Stimulated activated CD8-positive, alpha-beta memory T cell treated with anti-CD3 and anti-CD28 coated beads, Interleukin-2, amount 100 ng/mL, for 1 hour (primary cell): ENCODE results near the gene TEX12.
A peak's percentile ranks its signal among the peaks of the same experiment; 100 is the strongest.
"Not testable (repeated sequence)": the region's sequence is repeated elsewhere in the genome, so short reads cannot be mapped to it uniquely, and the experiment has no call there.

ENCODE experiments used
- DNase-seq, 2 donors: peaks; one replicate each; pipeline ENCODE4 v3.0.0-alpha.2; 2020; ENCODE audit warnings: low read depth in 2 of 2

The TEX12 gene

DNA sequence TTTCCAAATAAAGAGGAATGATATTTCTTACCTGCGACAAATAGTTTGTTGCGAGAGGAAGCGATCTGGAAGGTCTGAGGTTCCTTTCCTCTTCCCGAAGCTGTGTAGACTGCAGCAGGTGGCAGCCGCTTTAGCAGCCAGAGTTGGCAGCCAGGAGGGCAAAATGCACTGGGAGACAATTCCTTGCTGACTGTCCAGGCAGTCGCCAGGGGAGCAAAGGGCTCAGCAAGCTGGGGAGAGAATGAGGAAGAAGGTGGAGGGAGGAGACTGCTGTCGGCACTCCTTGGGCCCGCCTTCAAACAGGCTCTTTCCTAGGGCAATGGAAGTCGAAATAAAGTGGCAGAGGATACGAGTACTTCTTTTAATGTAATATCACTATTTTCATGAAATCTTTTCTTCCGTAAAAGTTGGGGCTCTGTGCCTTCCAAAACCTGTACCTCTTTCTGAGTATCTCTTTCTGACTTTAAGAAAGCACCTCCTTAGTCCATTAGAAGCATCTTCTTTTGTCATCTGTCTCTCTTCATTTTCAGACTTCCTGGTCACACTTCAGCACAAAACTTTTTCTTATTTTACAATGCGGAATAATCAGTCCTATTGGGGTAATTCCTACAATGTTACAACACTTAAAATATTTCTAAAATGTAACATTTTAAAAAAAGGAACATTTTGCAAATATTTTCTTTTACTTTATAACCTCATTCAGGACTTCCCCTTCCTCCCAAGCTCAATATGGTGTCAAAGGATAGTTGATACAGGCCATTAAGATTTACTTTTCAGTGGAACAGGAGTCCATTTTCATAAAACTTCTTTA, 3.1 kb upstream of the TEX12 start, which contains the start of gene IL18:
IL18 (minus strand) TSS at position 220 of the 811 bp plus-strand sequence. CDS start 9,041 bp downstream, outside the sequence.
- DNase-seq, result no peak

DNA sequence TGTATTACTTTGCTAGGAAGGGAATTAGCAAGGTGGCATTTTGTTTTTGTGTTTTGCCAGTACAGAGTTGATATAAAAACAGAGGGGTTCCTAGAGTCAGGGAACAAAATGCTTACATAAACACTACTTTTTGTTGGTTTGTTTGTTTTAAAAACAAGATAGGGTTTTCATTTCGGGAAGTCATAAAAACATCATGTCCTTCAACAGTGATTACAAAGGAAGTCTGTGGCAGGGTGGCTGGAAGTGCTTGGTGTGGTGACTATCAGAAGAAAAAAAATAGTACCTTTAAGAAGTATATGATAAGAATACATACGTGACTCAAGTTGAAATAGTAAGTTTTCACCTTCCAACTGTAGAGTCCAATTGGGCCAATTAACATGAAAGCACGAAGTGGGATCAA, 2.1 kb upstream of the TEX12 start:
- no peak for DNase-seq

DNA sequence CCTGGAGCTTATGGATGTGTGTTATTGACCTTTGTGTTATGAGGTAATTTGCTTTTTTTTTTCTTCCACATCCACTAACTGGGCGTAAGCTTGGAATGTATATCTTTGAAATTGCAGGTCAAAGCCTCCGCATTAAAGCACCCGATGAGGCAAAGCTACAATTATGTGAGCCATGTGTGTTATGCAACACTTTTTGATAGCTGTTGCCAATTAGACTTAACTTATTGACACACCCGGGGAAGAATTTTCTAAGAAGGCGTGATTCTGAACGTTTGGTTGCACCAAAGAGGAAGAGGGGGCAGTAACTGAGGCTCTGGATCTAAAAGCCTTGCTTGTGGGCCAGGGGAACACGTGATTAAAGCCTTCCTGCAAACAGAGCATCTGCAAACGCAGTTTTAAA, 610 bp upstream of the TEX12 start:
- DNase-seq, result no peak

DNA sequence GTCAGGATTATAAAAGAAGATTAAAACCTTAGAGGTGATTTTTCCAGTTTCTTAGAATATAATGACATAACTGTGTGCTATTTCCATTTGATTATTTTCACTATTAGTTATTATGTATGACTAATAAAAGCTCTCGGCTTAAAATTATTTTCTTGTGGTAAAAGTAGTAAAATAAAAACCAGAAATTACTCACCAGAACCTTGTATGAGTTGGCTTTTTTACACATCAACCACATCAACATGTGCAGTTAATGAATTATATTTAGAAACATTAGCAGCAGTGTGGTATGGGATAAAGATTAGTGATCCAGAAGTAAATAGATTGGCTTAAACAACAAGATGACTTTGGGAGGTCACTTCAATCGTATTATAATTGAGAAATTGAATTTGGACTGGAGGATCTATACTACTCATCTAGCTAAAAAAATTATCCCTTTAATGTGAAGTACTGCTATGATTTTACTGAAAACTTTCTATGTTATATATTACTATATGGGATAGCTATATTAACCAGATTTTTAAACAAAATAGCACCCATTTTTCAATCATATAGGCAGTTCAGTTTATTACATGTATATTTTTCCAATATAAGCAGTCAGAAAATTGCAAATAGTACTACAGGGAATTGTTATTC, 5.3 kb downstream of the TEX12 start:
- no peak for DNase-seq

DNA sequence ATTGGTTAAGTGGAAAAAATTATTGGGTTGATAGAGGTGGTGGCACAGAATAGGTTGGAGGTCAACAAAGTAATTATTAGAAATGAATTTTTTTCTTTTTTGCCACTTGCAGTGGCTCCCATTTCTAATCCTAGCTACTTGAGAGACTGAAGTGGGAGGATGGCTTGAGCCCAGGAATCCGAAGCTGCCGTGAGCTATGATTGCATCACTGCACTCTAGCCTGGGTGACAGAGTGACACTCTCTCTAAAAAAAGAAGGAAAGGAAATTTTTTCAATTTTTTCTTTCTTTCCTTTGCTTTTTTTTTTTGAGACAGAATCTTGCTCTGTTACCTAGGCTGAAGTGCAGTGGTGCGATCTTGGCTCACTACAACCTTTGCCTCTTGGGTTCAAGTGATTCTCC, 6.0 kb downstream of the TEX12 start:
- DNase-seq, result no peak

DNA sequence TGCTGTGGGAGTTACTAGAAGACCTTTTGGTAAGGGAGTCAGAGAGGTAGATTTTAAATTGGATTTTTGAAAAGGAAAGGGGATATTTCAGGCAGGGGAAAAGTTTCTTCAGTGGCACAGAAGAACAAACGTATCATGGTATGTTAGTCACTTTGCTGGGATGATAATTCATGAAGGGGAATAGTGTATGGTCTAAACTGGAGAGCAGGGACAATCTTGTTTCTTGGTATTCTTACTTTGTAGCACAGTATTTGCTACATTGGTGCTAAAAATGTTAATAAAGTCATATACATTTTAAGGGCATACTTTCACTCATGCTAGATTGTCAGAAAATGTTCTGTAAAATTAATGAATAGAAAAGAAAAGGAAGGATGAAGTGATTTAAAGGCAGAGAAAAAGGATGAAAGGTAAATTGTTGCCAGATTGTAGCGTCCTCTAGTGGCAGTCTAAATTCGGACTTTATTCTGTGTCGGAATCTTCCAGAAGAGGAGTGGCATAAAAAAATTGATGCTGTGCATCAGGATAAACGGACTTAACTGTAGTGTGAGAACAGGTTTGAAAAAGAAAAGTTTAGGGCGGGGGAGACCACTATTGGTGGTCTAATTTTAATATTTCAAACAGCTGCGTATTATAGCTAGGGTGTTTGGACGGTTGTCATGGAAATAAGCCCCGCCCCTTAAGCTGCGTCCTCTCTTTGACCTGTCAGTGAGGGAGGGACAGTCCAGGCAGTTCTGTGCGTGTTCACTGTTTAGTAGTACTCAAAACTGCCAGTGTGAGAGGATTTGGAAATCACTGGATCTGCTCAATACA, 7.8 kb downstream of the TEX12 start, which contains the start of gene BCO2:
BCO2 (plus strand) TSS at position 724 of the 810 bp plus-strand sequence. CDS start 90 bp downstream, outside the sequence.
- peak in 1 of 2 donors; percentile 13 for DNase-seq

DNA sequence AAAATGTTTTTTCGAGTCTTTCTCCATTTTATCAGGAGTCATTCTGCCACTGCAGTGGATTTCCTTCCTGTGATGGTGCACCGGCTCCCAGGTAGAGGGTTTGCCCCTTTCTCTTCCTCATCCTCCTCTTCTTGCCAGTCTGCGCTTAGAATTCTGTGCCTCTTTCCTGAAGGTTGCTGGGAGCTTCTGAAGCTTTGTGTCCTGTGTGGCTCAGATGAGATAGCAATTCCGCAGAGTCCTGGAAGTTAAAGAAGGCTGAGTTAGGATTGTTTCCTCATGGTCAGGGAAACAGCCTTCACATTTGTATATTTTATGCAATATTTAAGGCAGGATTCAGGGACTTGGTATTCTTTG, 8.4 kb downstream of the TEX12 start:
- DNase-seq, result no peak

DNA sequence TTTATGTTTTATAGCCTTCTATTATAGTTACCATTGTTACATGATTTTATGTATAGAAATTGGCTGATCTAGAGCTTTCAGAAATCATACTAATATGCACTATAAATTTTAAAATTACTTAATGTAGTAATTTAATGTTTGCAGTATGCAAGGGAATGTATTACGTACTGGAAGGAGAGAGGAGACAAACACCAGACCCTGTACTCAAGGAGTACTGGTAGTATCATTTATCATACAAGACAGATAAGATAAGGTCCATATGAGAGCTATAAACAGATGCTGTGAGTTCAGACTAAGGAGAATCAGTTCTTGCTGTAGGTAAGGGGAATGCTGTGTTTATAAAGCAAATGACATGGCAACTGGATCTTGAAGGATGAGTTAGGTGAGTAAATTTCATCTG, 8.9 kb downstream of the TEX12 start:
- no peak for DNase-seq

DNA sequence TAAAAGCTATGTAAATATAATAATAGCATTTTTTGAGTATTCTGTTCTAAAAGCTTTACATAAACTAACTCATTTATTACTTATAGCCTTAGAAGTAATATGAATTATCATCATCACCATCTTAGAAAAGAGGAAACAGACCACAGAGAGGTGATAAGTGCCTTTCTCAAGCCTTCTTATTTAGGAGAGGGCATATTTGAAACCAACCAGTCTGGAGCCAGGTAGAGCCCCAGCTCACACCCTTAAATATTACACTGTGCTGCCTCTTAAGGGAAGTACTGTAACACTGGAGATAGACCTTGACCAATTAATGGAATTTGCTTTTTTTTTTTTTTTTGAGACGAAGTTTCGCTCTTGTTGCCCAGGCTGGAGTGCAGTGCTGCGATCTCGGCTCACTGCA, 10.4 kb downstream of the TEX12 start:
- DNase-seq, result no peak

DNA sequence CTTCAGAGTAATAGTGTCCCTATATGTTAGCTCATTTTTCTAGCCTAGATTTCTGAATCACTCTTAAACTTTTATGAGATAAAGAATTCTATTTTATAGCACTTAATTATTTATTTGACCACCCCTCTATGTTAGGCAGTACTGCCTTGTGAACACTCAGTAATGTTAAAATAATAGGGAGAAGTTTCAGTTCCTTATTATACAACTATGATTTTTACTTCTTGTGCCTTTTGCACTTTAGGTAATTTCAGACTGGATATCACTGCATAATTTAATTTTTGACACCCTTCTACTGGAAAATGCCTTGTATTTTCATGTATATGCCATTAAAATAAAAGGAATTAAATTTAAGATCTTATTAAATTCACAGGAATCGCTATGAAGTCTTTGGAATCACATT, 11.3 kb downstream of the TEX12 start:
- no peak for DNase-seq

DNA sequence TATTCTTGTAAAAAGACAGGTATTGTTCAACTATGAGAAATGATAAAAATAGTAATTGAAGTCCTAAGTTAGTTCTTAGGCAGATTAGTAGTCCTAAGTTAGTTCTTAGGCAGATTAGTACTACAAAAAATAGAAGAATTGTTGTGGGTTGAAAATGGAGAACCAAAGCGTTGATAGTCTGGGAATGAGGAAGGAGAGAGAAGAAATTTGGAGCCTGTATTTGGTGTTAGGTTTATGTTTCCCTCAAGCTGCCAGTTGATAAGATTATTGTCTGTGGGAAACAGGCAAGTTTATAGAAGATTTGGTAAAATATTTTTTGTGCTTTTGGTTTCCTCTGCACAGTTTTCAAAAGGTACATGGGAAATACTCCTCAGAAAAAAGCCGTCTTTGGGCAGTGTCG, 11.8 kb downstream of the TEX12 start:
- DNase-seq, result no peak

DNA sequence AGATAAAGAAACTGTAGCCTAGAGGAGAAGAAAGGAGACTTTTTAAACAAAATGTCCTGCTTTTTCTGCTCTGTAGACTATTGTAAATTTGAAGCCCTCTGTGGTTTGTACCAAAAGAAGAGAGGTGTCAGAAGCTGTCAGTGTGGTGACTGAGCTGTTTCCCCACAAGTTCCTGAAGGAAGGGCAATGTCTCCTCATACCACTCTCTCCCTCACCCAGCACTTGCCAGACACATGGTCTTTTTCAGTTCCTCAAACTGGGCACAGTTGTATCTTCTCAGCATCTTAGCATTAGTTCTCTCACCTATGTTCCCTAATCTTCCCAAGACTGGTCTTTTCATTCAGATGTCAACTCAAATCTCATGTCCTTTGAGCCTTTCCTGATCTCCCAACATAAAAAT, 12.4 kb downstream of the TEX12 start:
- DNase-seq, result no peak

DNA sequence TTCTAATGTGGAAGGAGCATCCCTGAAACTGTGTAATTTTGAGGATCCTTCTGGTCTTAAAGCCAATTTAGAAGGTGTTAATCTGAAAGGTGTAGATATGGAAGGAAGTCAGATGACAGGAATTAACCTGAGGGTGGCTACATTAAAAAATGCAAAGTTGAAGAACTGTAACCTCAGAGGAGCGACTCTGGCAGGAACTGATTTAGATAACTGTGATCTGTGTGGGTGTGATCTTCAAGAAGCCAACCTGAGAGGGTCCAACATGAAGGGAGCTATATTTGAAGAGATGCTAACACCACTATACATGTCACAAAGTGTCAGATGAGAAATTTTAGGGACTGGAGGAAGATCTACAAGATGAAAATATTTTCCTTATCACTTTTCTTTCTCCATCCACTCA, 15.7 kb downstream of the TEX12 start:
- no peak for DNase-seq

DNA sequence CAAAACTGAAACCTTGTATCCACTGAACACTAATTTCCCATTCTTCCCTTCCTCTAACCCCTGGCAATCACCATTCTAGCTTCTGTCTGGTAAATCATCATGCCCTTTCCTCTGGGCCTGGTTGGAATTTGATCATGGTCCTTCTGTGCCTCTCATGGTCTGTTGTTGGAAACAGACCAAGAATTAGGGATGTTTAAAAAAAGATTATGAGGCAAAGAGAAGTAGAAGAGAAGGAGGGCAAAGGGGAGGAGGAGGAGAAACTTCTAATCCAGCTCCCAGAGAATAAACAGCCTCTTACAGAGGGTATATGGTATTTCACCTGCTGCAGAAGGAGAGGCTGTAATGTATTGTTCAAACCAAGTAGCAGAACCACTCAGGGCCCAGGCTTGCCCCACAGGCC, 18.7 kb downstream of the TEX12 start:
- DNase-seq, result no peak

DNA sequence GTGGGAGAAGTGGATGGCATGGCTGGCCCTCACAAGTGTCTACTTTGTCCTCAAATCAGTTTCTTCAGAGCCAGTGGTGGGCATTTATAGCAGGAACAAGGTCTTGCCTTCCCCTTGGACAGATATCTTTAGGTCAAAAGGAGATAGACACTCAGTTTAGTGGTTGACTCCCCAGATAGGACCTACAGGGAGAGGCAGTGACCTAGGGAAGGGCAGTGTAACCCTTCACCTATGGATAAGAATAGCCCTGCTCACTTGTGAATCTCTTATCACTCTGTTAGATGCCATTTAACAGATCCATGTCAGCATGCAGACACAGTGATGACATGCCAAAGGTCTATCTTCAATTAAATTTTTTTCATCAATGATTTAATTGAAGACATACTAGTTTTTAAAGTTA, 19.1 kb downstream of the TEX12 start:
- DNase-seq, result no peak

DNA sequence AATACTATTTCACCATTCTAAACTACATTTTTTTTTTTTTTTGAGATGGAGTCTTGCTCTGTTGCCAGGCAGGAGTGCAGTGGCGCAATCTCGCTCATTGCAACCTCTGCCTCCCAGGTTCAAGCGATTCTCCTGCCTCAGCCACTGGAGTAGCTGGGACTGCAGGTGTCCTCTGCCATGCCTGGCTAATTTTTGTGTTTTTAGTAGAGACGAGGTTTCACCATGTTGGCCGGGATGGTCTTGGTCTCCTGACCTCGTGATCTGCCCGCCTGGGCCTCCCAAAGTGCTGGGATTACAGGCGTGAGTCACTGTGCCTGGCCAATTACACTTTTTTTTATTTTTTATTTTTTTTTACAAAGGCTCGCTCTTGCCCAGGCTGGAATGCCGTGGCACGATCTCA, 27.9 kb downstream of the TEX12 start:
- not testable (repeated sequence) for DNase-seq

DNA sequence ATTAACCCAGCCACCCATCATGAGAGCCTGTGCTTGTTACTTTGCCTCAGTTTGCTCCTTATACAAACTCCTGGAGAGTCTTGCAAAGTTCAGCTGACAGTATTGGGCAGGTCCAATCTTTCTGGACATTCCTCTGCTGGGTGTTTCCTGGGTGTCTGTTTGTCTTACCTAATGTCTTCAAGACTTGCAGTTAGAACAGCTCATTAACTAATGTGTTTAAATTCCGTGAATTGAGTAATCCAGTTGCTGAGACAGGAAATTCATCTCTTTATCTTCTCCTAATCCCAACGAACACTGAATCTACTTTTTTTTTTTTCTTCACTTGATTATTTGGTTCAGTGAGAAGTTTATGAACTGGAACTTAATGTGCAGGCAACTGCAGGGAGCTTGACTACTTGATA, 28.8 kb downstream of the TEX12 start:
- no peak for DNase-seq

DNA sequence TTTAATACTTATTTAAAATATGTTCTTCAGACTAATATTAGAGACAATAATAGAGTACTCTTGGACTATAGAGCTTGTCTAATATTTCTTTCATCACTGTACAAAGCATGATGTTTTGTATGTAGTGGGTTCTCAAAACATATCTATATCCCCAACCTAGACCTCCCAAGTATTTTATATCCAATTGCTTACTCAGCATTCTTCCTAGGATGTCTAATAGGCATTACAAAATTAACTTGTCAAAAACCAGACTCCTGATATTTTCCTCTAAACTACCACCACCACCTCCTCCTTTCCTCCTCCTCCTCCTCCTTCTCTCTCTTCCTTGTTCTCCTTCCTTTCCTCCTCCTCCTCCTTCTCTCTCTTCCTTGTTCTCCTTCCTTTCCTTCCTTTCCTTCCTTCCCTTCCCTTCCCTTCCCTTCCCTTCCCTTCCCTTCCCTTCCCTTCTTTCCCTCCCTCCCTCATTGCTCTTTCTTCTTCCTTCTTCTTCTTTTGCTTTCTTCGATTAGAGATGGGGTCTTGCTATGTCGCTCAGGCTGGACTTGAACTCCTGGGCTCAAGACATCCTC, 29.4 kb downstream of the TEX12 start:
- no peak for DNase-seq

DNA sequence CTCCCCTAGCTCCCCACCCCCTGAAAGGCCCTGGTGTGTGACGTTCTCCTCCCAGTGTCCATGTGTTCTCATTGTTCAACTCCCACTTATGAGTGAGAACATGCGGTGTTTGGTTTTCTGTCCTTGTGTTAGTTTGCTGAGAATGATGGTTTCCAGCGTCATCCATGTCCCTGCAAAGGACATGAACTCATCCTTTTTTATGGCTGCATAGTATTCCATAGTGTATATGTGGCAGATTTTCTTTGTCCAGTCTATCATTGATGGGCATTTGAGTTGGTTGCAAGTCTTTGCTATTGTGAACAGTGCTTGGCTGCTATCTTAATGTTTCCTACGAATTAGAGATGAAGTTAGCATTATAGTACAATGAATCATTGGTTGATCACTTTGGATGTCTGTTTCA, 31.9 kb downstream of the TEX12 start:
- DNase-seq, result not testable (repeated sequence)

DNA sequence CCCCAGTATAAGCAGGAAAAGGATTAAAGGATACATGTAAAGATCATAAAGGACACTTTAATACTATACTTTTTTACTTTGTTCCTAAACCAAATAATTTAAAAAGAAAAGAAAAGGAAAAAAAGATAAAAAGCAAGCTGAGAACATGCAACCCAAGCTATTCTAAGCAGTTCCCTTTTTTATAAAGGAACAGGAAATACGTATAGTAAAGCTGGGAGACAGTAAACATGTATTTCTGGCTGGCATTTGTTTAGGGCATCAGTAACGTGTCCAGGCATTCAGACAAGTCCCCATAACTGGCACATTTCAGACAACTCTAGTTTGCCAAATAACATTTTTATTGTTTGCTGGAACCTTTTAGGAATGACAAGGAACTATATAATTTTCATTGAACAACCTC, 33.1 kb downstream of the TEX12 start:
- no peak for DNase-seq

DNA sequence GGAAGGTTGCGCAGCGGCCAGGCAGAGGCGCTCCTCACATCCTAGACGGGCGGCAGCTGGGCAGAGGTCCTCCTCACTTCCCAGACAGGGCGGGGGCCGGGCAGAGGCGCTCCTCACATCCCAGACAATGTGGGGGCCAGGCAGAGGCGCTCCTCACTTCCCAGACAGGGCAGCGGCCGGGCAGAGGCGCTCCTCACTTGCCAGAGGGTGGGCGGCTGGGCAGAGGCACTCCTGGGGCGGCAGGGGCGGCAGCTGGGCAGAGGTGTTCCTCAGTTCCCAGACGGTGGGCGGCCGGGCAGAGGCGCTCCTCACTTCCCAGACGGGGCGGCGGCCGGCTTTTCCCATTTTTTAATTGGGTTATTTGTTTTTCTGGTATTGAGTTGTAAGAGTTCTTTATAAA, 38.9 kb downstream of the TEX12 start:
- DNase-seq, result no peak

DNA sequence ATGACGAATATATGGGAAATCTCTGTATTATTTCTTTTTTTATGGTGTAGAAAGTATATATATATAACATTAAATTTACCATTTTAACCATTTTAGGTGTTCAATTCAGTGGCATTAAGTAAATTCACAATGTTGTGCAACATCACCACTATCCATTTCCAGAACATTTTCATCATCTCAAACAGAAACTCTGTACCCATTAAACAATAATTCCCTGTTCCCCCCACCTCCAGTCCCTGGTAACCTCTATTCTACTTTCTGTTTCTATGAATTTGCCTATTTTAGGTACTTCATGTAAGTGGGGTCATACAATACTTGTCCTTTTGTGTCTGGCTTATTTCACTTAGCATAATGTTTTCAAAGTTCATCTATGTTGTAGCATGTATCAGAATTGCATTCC, 43.7 kb downstream of the TEX12 start:
- DNase-seq, result no peak
